ENCODE data around the gene ROR2.

The ROR2 gene

DNA sequence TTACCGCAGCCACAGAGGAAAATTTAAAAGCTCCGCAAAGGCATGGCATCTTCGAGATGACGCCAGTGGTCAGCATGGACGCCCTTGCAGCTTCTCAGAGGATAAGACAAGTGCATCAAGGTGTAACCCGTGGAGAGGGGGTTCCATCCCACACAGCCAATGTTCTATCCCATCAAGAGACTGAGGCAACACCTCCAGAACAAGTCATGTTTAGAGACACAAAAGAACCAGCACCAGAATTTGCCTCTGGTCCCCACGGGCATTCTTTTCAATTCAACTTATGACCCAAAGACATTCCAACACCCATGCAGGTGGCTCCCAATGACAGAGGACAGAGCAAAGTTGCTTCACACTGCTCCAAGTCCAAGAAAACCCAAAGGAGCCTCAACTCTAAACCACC is 20.7 kb downstream of the ROR2 start:
- H3K4me3 ChIP-seq (ENCODE audit: low read length), result no peak overlapping the region

DNA sequence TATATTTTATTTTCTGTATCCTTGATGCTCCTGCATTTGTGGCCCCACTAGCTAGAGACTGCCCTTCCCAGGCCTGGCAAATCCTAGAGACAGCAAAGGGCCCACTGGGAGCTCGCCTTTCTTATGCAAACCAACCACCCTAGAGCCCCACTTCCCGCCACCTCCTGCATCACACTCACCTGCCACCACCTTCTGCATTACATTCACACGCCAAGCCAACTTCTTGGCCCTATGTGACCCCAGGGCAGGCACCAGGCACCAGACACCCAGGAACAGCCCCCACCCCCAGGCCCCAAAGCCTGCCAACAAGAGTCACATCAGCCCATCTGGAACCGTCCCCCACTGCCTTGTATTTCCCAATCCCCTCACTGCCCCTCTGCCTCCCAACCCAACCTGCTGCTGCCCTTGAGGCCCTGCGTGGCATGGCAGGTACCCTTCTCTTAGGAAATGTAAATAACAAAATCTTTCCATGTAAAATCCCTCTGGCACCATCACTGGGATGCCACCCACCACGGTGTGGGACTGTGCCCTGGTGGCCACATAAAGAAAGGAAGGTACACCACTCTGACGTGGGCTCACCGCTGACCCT is 22.0 kb downstream of the ROR2 start:
- H3K9me3 ChIP-seq (ENCODE audit: low read length), result peaks cover 8% of the 10 kb centered on the region
- no peaks in the 10 kb centered on the region for H3K36me3 ChIP-seq (ENCODE audit: insufficient read depth, low read length)

More for the DNA sequence above, 20.7 kb downstream of the ROR2 start:
- Histone ChIP-seq H3K27me3 (ENCODE audit: insufficient read depth, low read length) (no peaks in the 10 kb centered on the region), H2AFZ (ENCODE audit: low read depth, low read length) (no peak overlapping the region), H3K36me3 (ENCODE audit: insufficient read depth, low read length) (no peaks in the 10 kb centered on the region), H3K9me3 (ENCODE audit: low read length) (peaks cover 8% of the 10 kb centered on the region), H3K4me1 (ENCODE audit: insufficient read depth, low read length) (no peaks in the 10 kb centered on the region)

DNA sequence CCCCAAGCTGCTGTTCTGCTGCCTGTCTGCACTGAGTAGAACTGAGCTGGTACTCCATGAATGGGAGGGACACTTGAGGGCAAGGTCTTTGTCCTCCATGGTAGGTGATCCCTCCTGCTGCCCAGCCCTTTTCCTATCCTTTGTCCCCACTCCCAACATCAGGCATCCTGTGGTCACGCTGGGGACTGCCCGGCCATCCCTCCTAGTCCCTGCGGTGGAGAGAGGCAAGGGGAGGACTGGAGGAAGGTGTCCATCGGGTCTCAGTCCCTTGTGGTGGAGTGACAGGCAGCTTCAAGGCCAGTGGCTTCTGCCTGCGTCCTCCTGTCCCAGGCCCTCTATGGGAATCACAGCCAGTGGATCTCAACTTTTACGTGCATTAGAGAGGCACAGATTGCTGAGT is 25.9 kb downstream of the ROR2 start:
- no peaks in the 10 kb centered on the region for H3K36me3 ChIP-seq (ENCODE audit: insufficient read depth, low read length)

More for the DNA sequence above, 22.0 kb downstream of the ROR2 start:
- Histone ChIP-seq H2AFZ (ENCODE audit: low read depth, low read length) (no peak overlapping the region), H3K4me3 (ENCODE audit: low read length) (no peak overlapping the region), H3K4me1 (ENCODE audit: insufficient read depth, low read length) (no peaks in the 10 kb centered on the region), H3K27me3 (ENCODE audit: insufficient read depth, low read length) (no peaks in the 10 kb centered on the region)

GRCh38 chr9:91923145-91923544 is 26.9 kb downstream of the ROR2 start:
- Histone ChIP-seq H3K9me3 (ENCODE audit: low read length) (no peaks in the 10 kb centered on the region), H2AFZ (ENCODE audit: low read depth, low read length) (no peak overlapping the region), H3K27me3 (ENCODE audit: insufficient read depth, low read length) (no peaks in the 10 kb centered on the region), H3K4me1 (ENCODE audit: insufficient read depth, low read length) (peaks cover 7% of the 10 kb centered on the region), H3K4me3 (ENCODE audit: low read length) (no peak overlapping the region), H3K36me3 (ENCODE audit: insufficient read depth, low read length) (no peaks in the 10 kb centered on the region)

More for the DNA sequence above, 25.9 kb downstream of the ROR2 start:
- no peaks in the 10 kb centered on the region for H3K9me3 ChIP-seq (ENCODE audit: low read length)
- H2AFZ ChIP-seq (ENCODE audit: low read depth, low read length), result no peak overlapping the region
- no peak overlapping the region for H3K4me3 ChIP-seq (ENCODE audit: low read length)
- peaks cover 7% of the 10 kb centered on the region for H3K4me1 ChIP-seq (ENCODE audit: insufficient read depth, low read length)
- no peaks in the 10 kb centered on the region for H3K27me3 ChIP-seq (ENCODE audit: insufficient read depth, low read length)

- Histone ChIP-seq H3K4me3 (ENCODE audit: low read length) (no peak overlapping the region), H3K27me3 (ENCODE audit: insufficient read depth, low read length) (no peaks in the 10 kb centered on the region), H3K36me3 (ENCODE audit: insufficient read depth, low read length) (no peaks in the 10 kb centered on the region), H3K9me3 (ENCODE audit: low read length) (no peaks in the 10 kb centered on the region), H3K4me1 (ENCODE audit: insufficient read depth, low read length) (peaks cover 7% of the 10 kb centered on the region), H2AFZ (ENCODE audit: low read depth, low read length) (no peak overlapping the region)
Observed at GRCh38 chr9:91921371-91921770, 28.7 kb downstream of the ROR2 start.

DNA sequence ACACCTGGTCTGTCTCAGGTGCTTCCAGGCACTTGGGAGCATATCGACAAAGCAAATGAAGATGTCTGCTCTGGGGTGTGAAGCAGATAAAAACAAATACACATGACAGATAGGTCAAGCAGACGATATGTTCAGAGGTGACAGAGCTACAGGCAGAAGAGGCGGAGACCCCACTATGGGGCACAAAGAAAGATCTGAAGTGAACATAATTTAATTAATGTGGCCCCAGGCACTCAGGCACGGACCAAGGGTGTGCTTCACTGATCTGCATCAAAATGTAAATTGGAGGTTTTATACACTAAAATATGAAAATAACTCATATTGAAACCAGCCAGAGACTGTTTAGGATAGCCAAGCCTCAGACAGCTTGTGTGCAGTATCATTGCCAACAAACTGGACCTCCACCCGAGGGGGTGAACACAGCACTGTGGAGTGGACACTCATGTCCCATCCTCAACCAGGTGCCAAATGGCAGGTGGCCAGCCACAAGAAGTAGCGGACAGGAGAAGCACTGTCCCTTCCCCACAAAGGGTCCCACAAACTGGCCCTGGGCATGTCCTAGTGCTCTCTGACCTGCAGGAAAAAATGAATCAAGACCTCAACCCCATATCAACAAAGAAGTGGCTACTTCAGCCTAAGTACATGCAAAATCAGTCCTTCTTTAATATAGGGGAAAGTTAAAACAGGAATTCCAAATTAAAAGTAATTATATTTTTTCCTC is 29.2 kb downstream of the ROR2 start:
- Histone ChIP-seq H3K9me3 (ENCODE audit: low read length) (no peaks in the 10 kb centered on the region), H2AFZ (ENCODE audit: low read depth, low read length) (no peak overlapping the region), H3K4me1 (ENCODE audit: insufficient read depth, low read length) (peaks cover 7% of the 10 kb centered on the region), H3K4me3 (ENCODE audit: low read length) (no peak overlapping the region), H3K36me3 (ENCODE audit: insufficient read depth, low read length) (no peaks in the 10 kb centered on the region), H3K27me3 (ENCODE audit: insufficient read depth, low read length) (no peaks in the 10 kb centered on the region)

DNA sequence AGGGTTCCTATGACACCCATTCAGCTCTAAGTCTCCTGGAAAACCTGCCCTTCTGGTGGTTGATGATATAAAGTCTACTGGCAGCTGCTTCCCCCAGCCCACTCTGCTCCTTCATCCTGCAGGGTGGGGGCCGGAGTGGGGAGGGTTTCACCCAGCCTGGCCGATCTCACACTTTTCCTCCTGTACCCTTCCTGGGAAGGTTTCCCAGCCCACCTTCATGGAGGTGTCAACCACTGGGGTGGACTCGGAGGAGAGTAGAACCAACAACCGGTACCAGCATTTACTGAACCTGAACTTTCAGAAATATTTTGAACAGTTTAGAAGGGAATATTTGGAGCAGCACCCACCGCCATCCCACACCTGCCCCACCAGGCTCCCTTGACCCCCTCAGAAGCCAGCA is 30.4 kb downstream of the ROR2 start:
- Histone ChIP-seq H2AFZ (ENCODE audit: low read depth, low read length) (no peak overlapping the region), H3K27me3 (ENCODE audit: insufficient read depth, low read length) (no peaks in the 10 kb centered on the region), H3K4me3 (ENCODE audit: low read length) (no peak overlapping the region), H3K4me1 (ENCODE audit: insufficient read depth, low read length) (peaks cover 7% of the 10 kb centered on the region), H3K36me3 (ENCODE audit: insufficient read depth, low read length) (no peaks in the 10 kb centered on the region), H3K9me3 (ENCODE audit: low read length) (no peaks in the 10 kb centered on the region)

DNA sequence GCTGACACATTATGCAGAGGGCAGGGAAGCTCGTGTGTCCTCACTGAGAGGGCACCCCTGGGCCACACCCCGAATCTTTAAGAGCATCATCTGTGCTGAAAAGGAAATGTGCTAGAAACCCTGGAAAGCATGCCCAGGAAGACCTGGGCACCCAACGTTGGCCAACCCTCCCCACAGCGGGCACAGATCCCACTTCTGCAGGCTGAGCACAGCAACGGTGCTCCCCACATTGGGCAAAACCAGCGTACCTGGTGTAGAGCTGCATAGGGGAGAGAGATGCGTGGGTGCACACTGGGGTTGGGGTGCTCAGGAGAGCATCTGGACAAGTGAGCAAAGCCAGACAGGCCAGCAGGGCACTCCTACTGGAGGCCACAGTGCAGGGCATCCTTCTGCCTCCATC is 32.6 kb downstream of the ROR2 start:
- Histone ChIP-seq H3K36me3 (ENCODE audit: insufficient read depth, low read length) (no peaks in the 10 kb centered on the region), H3K4me1 (ENCODE audit: insufficient read depth, low read length) (peaks cover 7% of the 10 kb centered on the region), H3K4me3 (ENCODE audit: low read length) (no peak overlapping the region), H3K27me3 (ENCODE audit: insufficient read depth, low read length) (no peaks in the 10 kb centered on the region), H2AFZ (ENCODE audit: low read depth, low read length) (no peak overlapping the region), H3K9me3 (ENCODE audit: low read length) (no peaks in the 10 kb centered on the region)

DNA sequence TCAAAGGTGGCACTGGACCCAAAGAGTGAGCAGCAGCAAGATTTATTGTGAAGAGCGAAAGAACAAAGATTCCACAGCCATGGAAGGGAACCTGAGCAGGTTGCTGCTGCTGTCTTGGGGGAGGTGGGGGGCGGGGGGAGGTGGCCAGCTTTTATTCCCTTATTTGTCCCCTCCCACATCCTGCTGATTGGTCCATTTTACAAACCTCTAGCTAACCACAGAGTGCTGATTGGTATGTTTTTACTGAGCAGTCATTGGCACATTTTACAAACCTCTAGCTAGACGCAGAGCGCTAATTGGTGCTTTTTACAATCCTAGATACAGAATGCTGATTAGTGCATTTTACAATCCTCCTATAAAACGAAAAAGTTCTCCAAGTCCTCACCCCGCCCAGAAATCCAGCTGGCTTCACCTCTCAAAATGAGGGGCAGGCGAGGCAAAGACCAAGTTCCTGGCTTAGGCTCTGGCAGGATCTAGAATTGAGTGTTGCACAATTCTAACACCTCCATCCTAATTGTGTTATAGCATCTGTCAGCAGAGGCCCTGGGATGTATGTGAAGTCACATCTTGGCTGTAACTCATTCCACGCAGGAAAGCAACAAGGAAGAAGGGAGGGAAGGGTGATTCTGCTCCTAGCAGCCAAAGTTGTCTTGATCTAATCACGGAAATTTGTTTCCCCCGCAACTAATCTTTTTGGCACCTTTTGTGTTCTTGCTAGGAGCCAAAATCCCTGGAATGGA is 34.3 kb downstream of the ROR2 start:
- no peak overlapping the region for H2AFZ ChIP-seq (ENCODE audit: low read depth, low read length)
- no peak overlapping the region for H3K4me3 ChIP-seq (ENCODE audit: low read length)
- no peaks in the 10 kb centered on the region for H3K27me3 ChIP-seq (ENCODE audit: insufficient read depth, low read length)
- H3K4me1 ChIP-seq (ENCODE audit: insufficient read depth, low read length), result peaks cover 3% of the 10 kb centered on the region
- no peaks in the 10 kb centered on the region for H3K9me3 ChIP-seq (ENCODE audit: low read length)
- H3K36me3 ChIP-seq (ENCODE audit: insufficient read depth, low read length), result no peaks in the 10 kb centered on the region

DNA sequence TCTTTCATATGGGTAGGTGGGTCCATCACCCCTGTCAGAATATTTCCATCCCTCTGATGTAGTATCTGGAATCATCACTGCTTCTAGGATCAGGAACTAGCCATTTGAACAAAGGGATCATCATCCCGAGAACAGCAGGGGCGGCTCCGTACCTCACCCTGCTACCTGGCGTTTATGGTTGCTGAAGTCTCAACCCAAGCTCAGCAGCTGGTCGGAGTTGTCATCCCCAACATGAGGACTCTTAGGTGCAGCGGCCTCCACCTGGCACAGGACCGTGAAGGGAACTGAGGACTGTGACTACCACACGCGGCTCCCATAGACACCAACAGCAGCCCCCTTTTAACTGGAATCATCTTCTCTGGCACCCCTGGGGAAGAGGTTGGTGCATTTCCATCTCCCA is 35.1 kb downstream of the ROR2 start:
- no peak overlapping the region for H2AFZ ChIP-seq (ENCODE audit: low read depth, low read length)
- H3K9me3 ChIP-seq (ENCODE audit: low read length), result no peaks in the 10 kb centered on the region
- H3K4me3 ChIP-seq (ENCODE audit: low read length), result no peak overlapping the region
- H3K27me3 ChIP-seq (ENCODE audit: insufficient read depth, low read length), result no peaks in the 10 kb centered on the region
- H3K36me3 ChIP-seq (ENCODE audit: insufficient read depth, low read length), result no peaks in the 10 kb centered on the region
- no peaks in the 10 kb centered on the region for H3K4me1 ChIP-seq (ENCODE audit: insufficient read depth, low read length)

- no peaks in the 10 kb centered on the region for H3K9me3 ChIP-seq (ENCODE audit: low read length)
- no peak overlapping the region for H2AFZ ChIP-seq (ENCODE audit: low read depth, low read length)
- no peaks in the 10 kb centered on the region for H3K27me3 ChIP-seq (ENCODE audit: insufficient read depth, low read length)
- H3K4me1 ChIP-seq (ENCODE audit: insufficient read depth, low read length), result no peaks in the 10 kb centered on the region
- no peak overlapping the region for H3K4me3 ChIP-seq (ENCODE audit: low read length)
- no peaks in the 10 kb centered on the region for H3K36me3 ChIP-seq (ENCODE audit: insufficient read depth, low read length)
Observed at GRCh38 chr9:91914404-91914803, 35.6 kb downstream of the ROR2 start.

DNA sequence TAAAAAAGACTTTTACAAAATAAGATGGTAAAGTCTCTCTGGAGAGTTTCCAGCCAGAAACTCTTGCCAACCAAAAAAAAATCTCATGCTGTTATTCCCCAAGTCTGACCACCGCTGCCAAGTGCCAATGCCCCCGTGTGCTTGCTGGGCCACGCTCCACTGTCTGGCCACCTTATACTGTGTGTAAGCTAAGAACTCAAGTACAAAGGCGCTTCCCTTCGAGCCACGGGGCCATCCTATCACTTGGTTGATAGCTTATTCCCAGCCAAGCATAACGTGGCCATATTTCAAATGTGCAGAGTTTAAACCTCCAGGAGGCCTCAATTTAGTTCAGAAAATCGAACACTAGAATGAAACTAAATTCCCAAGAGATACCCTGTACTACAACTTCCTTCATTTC is 36.0 kb downstream of the ROR2 start:
- Histone ChIP-seq H3K4me3 (ENCODE audit: low read length) (no peak overlapping the region), H3K27me3 (ENCODE audit: insufficient read depth, low read length) (no peaks in the 10 kb centered on the region), H3K4me1 (ENCODE audit: insufficient read depth, low read length) (no peaks in the 10 kb centered on the region), H2AFZ (ENCODE audit: low read depth, low read length) (no peak overlapping the region), H3K9me3 (ENCODE audit: low read length) (no peaks in the 10 kb centered on the region), H3K36me3 (ENCODE audit: insufficient read depth, low read length) (no peaks in the 10 kb centered on the region)

- H3K4me1 ChIP-seq (ENCODE audit: insufficient read depth, low read length), result no peaks in the 10 kb centered on the region
- no peaks in the 10 kb centered on the region for H3K27me3 ChIP-seq (ENCODE audit: insufficient read depth, low read length)
- H3K9me3 ChIP-seq (ENCODE audit: low read length), result no peaks in the 10 kb centered on the region
- no peak overlapping the region for H3K4me3 ChIP-seq (ENCODE audit: low read length)
- H2AFZ ChIP-seq (ENCODE audit: low read depth, low read length), result no peak overlapping the region
- H3K36me3 ChIP-seq (ENCODE audit: insufficient read depth, low read length), result no peaks in the 10 kb centered on the region
Observed at GRCh38 chr9:91913096-91913495, 36.9 kb downstream of the ROR2 start.
